Measurements from ENCODE around the gene CEP170B.
"Not testable (repeated sequence)": the region's sequence is repeated elsewhere in the genome, so short reads cannot be mapped to it uniquely, and the experiment has no call there.

CEP170B gene

GRCh38 chr14:104912053-104912452, 47.0 kb downstream of the CEP170B start:
- no peak for DNase-seq (ENCODE audit: low read depth in 2 of 2)

GRCh38 chr14:104913435-104913834, 48.4 kb downstream of the CEP170B start:
- no peak for DNase-seq (ENCODE audit: low read depth in 2 of 2)

- DNase-seq (ENCODE audit: low read depth in 2 of 2), result no peak
Measured at GRCh38 chr14:104917116-104917515, 52.0 kb downstream of the CEP170B start.

GRCh38 chr14:104917993-104918392, 52.9 kb downstream of the CEP170B start:
- DNase-seq (ENCODE audit: low read depth in 2 of 2), result no peak

GRCh38 chr14:104919152-104919992, 54.3 kb downstream of the CEP170B start:
- not testable (repeated sequence) for DNase-seq (ENCODE audit: low read depth in 2 of 2)

GRCh38 chr14:104919993-104920315, 54.9 kb downstream of the CEP170B start:
- DNase-seq (ENCODE audit: low read depth in 2 of 2), result no peak

GRCh38 chr14:104923640-104924420, 58.8 kb downstream of the CEP170B start:
- no peak for DNase-seq (ENCODE audit: low read depth in 2 of 2)

- DNase-seq (ENCODE audit: low read depth in 2 of 2), result no peak
Measured at GRCh38 chr14:104924421-104925213, 59.5 kb downstream of the CEP170B start, which contains the start of gene PLD4. Gene PLD4, plus strand, starts transcription at chr14:104924879. Its CDS starts 2,262 bp downstream, at chr14:104927141.

- DNase-seq (ENCODE audit: low read depth in 2 of 2), result no peak
Measured at GRCh38 chr14:104925214-104925854, 60.3 kb downstream of the CEP170B start.

- no peak for DNase-seq (ENCODE audit: low read depth in 2 of 2)
Measured at GRCh38 chr14:104925855-104926609, 61.0 kb downstream of the CEP170B start.

GRCh38 chr14:104926619-104927431, 61.8 kb downstream of the CEP170B start:
- DNase-seq (ENCODE audit: low read depth in 2 of 2), result no peak

GRCh38 chr14:104927432-104927816, 62.4 kb downstream of the CEP170B start:
- no peak for DNase-seq (ENCODE audit: low read depth in 2 of 2)

- DNase-seq (ENCODE audit: low read depth in 2 of 2), result no peak
Measured at GRCh38 chr14:104927901-104928300, 62.8 kb downstream of the CEP170B start.

- DNase-seq (ENCODE audit: low read depth in 2 of 2), result no peak
Measured at GRCh38 chr14:104928391-104929133, 63.5 kb downstream of the CEP170B start.

- DNase-seq (ENCODE audit: low read depth in 2 of 2), result no peak
Measured at GRCh38 chr14:104929268-104930230, 64.5 kb downstream of the CEP170B start.

- no peak for DNase-seq (ENCODE audit: low read depth in 2 of 2)
Measured at GRCh38 chr14:104930526-104931303, 65.6 kb downstream of the CEP170B start.

GRCh38 chr14:104931304-104931770, 66.3 kb downstream of the CEP170B start:
- no peak for DNase-seq (ENCODE audit: low read depth in 2 of 2)

Measured in activated CD8-positive, alpha-beta memory T cell treated with anti-CD3 and anti-CD28 coated beads for 4 hours (primary cell).